ENCODE data around the gene RHPN2.

The RHPN2 gene

DNA sequence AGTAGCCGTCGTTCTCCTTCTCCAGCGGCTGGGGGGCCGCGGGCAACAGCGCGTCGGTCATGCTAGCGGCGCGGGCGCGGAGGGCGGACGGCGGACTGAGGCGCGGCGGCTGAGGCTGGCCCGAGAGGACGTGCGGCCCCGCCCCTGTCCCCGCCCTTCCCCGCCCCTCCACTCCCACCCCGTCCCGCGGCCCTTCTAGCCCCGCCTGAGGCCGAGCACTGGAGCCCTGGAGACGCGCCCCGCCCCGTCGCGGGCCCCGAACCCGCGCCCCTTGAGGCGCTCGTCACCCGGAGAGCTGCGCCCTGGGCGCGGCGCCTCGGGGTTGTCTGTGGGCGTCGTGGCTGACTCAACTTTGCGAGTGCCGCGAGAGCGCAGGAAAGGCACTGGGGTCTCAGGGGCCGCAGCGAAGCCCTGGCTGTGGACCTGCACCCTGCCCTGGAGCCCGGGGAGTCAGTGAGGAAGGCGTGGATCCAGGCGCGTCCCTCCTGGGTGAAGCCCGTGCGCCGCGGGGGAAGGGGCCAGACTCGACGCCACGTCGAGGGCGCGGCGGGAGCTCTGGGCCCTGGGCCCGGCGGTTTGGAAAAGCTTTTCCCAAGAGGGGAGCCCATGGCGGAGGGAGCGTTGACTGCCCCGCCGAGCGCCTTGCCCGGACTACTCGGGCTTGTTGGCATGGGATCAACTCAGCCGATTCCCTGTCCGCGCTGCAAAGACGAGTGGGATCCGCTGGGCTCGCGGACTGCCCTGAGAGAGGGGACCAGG, at the start of gene RHPN2:
Gene RHPN2 (minus strand): TSS at position 97 of the 759 bp plus-strand sequence. CDS start 36 bp downstream, at position 61.
- Histone ChIP-seq H3K27me3 (ENCODE audit: control insufficient read depth in 1 of 2, insufficient read depth in 2 of 2, low read length in 2 of 2) (peaks cover 11 to 23% of the 10 kb centered on the region in 2 donors), H3K4me1 (ENCODE audit: insufficient read depth, low read length) (no peaks in the 10 kb centered on the region), H3K9ac (ENCODE audit: low read length) (no peak within 1 kb of the TSS), H3K4me3 (ENCODE audit: low read depth in 1 of 2, low read length in 2 of 2) (peak within 1 kb of the TSS; percentile 32 to 49), H3K9me3 (ENCODE audit: low read length) (no peaks in the 10 kb centered on the region), H3K27ac (ENCODE audit: low read depth, low read length) (no peak within 1 kb of the TSS), H3K36me3 (ENCODE audit: insufficient read depth, low read length) (no peaks in the 10 kb centered on the region)

DNA sequence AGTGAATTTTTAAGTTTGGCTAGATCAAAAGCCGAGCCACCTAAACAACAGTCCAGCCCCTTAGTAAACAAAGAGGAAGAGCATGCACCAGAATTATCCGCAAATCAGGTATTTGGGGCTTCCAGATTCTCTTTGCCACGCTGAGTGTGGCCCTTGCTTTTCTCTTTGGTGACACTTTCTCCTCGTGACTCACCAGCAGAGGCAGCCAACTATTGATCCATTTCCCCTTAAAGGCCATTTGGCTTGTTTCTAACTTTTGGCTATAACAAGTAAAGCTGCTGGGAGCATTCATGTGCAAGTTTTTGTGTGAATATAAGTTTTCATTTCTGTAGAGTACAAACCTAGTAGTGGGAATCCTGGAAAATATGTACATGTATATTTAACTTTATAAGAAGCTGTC, 49.6 kb upstream of the RHPN2 start:
- Histone ChIP-seq H3K36me3 (ENCODE audit: insufficient read depth, low read length) (peaks cover 74% of the 10 kb centered on the region), H3K4me3 (ENCODE audit: low read depth in 1 of 2, low read length in 2 of 2) (no peak overlapping the region)

DNA sequence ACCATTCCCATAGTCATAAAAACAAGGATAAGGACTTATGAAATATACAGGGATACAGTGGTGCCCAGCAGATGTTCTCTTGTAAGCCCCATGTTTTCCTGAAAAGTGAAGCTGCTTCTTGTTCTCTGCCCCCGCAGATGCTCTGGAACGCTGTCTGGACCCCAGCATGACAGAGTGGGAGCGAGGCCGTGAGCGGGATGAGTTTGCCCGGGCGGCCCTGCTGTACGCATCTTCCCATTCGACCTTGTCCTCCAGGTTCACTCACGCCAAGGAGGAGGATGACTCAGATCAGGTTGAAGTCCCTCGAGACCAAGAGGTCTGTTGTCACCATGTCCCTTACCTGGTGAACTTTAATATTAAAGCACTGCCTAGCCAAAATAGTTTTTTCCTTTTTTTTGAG, 46.9 kb upstream of the RHPN2 start:
- Histone ChIP-seq H3K4me1 (ENCODE audit: insufficient read depth, low read length) (no peaks in the 10 kb centered on the region), H3K27ac (ENCODE audit: low read depth, low read length) (no peak overlapping the region), H3K9me3 (ENCODE audit: low read length) (no peaks in the 10 kb centered on the region), H3K4me3 (ENCODE audit: low read depth in 1 of 2, low read length in 2 of 2) (no peak overlapping the region), H3K9ac (ENCODE audit: low read length) (no peak overlapping the region), H3K36me3 (ENCODE audit: insufficient read depth, low read length) (peaks cover 74% of the 10 kb centered on the region), H3K27me3 (ENCODE audit: control insufficient read depth in 1 of 2, insufficient read depth in 2 of 2, low read length in 2 of 2) (no peaks in the 10 kb centered on the region)

More for the DNA sequence above, 49.6 kb upstream of the RHPN2 start:
- no peak overlapping the region for H3K9ac ChIP-seq (ENCODE audit: low read length)
- no peak overlapping the region for H3K27ac ChIP-seq (ENCODE audit: low read depth, low read length)
- H3K4me1 ChIP-seq (ENCODE audit: insufficient read depth, low read length) = no peaks in the 10 kb centered on the region
- no peaks in the 10 kb centered on the region for H3K27me3 ChIP-seq (ENCODE audit: control insufficient read depth in 1 of 2, insufficient read depth in 2 of 2, low read length in 2 of 2)
- H3K9me3 ChIP-seq (ENCODE audit: low read length) = no peaks in the 10 kb centered on the region

DNA sequence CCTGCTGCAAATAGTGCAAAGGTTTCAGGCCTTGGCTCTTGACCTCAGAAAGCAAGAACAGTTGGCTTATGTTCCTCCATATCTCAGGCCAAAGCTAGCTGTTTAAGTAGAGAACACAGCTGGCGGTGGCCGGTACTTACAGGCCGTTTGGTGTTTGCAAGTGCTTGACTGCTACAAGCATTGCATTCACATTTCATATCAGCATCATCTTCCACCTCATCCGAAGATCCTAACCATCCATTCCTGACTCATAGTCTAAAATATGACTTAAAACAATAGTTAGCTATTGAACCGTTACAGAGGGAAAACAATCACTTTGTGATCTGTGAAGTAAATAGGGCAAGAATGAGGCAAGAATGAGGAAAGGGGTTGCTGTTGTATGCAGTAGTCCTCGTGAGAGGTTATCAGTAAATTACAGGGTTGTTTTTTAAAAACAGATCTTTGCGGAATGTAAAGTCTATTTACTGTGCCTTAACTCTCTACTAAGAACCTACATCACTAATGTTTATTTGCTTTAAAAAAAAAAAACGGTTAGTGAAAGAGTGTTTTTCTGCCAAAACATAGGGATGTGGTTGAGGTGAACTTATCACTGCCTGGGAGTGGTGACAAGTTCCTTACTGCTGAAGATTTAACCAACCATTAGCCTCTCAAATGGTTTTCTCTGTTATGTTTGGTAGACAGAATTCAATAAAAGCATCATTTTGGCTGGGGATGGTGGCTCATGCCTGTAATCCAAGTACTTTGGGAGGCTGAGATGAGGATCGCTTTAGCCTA, 45.6 kb upstream of the RHPN2 start:
- Histone ChIP-seq H3K27me3 (ENCODE audit: control insufficient read depth in 1 of 2, insufficient read depth in 2 of 2, low read length in 2 of 2) (no peaks in the 10 kb centered on the region), H3K4me1 (ENCODE audit: insufficient read depth, low read length) (no peaks in the 10 kb centered on the region), H3K9me3 (ENCODE audit: low read length) (no peaks in the 10 kb centered on the region), H3K27ac (ENCODE audit: low read depth, low read length) (no peak overlapping the region), H3K4me3 (ENCODE audit: low read depth in 1 of 2, low read length in 2 of 2) (no peak overlapping the region), H3K9ac (ENCODE audit: low read length) (no peak overlapping the region), H3K36me3 (ENCODE audit: insufficient read depth, low read length) (peaks cover 71% of the 10 kb centered on the region)

DNA sequence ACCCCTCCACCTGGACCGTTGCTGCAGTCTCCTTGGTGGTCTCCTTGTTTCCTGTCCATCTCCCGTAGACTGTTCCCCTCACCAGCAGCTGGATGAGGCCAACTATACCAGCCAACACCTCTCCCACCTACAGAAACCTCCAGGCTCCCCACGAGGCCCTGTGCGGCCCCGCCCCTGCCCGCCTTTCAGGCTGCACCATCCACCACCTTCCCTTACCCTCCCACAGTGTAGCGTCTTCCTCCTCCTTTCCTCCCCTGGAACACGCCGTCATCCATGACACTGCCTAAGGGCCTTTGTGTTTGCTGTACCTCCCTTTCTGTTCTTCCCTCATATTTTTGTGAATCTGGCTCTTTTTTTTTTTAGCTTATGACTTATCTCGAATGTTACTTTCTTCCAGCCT, 43.5 kb upstream of the RHPN2 start:
- no peak overlapping the region for H3K27ac ChIP-seq (ENCODE audit: low read depth, low read length)
- H3K27me3 ChIP-seq (ENCODE audit: control insufficient read depth in 1 of 2, insufficient read depth in 2 of 2, low read length in 2 of 2) = no peaks in the 10 kb centered on the region
- H3K9me3 ChIP-seq (ENCODE audit: low read length) = no peaks in the 10 kb centered on the region
- H3K9ac ChIP-seq (ENCODE audit: low read length) = no peak overlapping the region
- peaks cover 60% of the 10 kb centered on the region for H3K36me3 ChIP-seq (ENCODE audit: insufficient read depth, low read length)
- H3K4me1 ChIP-seq (ENCODE audit: insufficient read depth, low read length) = no peaks in the 10 kb centered on the region
- H3K4me3 ChIP-seq (ENCODE audit: low read depth in 1 of 2, low read length in 2 of 2) = no peak overlapping the region

DNA sequence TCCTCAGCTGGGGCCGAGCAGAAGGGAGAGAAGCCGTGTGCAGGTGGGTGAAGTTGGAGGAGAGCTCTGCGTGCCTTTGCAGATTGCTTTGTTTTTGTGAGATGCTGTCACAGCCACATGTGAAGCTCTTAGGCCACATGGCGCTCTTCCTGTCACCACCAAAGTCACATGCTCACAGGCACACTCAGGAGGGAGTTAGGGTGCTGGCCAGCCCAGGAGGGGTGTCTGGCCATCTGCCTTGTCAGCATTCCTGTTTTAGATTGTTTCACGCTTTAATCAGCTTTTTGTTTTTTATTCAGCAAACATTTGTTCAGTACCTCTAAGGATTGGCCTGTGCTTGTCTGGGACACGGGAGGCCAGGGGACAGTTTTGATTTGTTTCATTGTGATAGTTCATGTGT, 38.2 kb upstream of the RHPN2 start:
- Histone ChIP-seq H3K4me3 (ENCODE audit: low read depth in 1 of 2, low read length in 2 of 2) (no peak overlapping the region), H3K9ac (ENCODE audit: low read length) (no peak overlapping the region), H3K27me3 (ENCODE audit: control insufficient read depth in 1 of 2, insufficient read depth in 2 of 2, low read length in 2 of 2) (no peaks in the 10 kb centered on the region), H3K4me1 (ENCODE audit: insufficient read depth, low read length) (no peaks in the 10 kb centered on the region), H3K9me3 (ENCODE audit: low read length) (no peaks in the 10 kb centered on the region), H3K36me3 (ENCODE audit: insufficient read depth, low read length) (peaks cover 52% of the 10 kb centered on the region), H3K27ac (ENCODE audit: low read depth, low read length) (no peak overlapping the region)

DNA sequence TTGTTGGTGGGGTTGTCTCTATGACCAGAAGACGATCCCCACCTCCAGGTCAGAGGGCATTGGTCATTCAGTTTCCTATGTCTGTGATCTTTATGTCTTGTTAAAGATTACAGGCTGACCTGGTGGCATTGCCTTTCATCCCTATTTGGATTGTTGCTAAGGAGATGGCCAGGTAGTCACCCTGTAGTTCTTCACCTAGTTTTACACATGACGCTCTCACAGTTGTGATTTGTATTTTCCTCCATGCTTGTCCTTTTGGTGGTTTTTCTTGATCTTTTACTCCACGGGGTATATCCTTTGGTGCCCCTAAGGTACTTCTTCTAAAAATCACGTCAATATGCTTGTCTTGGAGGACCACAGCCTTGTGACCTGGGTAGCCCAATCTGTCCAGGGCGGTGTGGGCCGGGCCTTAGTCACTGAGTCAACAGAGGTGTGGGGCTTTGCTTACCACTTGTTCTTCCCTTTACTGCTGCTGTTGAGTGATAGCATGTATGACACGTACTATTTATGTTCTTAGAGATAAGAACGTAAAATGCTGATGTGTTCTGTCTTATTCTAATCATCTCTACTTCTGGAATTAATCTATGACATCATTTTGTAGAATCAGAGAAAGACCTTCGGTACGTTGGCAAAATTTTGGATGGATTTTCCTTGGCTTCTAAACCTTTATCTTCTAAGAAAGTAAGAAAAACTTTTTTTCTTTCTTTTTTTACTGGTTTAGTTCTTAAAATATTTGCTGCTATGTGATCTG, 36.4 kb upstream of the RHPN2 start:
- Histone ChIP-seq H3K4me3 (ENCODE audit: low read depth in 1 of 2, low read length in 2 of 2) (no peak overlapping the region), H3K36me3 (ENCODE audit: insufficient read depth, low read length) (peaks cover 49% of the 10 kb centered on the region), H3K9ac (ENCODE audit: low read length) (no peak overlapping the region), H3K27me3 (ENCODE audit: control insufficient read depth in 1 of 2, insufficient read depth in 2 of 2, low read length in 2 of 2) (no peaks in the 10 kb centered on the region), H3K4me1 (ENCODE audit: insufficient read depth, low read length) (no peaks in the 10 kb centered on the region), H3K27ac (ENCODE audit: low read depth, low read length) (no peak overlapping the region), H3K9me3 (ENCODE audit: low read length) (no peaks in the 10 kb centered on the region)

DNA sequence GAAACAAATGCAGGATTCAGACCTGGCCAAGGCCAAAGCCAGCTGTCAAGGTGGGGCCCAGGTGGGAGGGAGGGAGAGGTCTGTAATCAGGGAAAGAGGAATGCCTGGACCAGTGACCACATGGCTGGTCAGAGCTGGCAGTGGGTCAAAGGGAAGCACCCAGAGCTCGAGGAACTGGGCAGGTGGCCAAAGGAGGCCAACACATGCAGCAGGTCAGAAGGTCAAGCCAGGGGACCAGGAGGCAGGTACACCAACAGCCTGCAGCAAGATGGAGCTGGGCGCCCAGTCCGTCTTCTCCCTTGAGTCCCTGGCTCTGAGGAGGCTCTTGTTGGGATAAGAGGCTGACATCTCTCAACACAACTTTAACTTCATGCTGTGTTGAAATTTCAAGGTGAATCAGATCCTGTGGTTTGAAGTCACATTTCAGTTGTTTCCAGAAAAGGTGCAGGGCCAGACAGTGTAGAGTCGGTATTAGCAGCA, 33.4 kb upstream of the RHPN2 start:
- no peaks in the 10 kb centered on the region for H3K9me3 ChIP-seq (ENCODE audit: low read length)
- no peak overlapping the region for H3K27ac ChIP-seq (ENCODE audit: low read depth, low read length)
- H3K4me3 ChIP-seq (ENCODE audit: low read depth in 1 of 2, low read length in 2 of 2) = no peak overlapping the region
- H3K36me3 ChIP-seq (ENCODE audit: insufficient read depth, low read length) = peaks cover 67% of the 10 kb centered on the region
- H3K4me1 ChIP-seq (ENCODE audit: insufficient read depth, low read length) = no peaks in the 10 kb centered on the region
- no peak overlapping the region for H3K9ac ChIP-seq (ENCODE audit: low read length)
- no peaks in the 10 kb centered on the region for H3K27me3 ChIP-seq (ENCODE audit: control insufficient read depth in 1 of 2, insufficient read depth in 2 of 2, low read length in 2 of 2)

DNA sequence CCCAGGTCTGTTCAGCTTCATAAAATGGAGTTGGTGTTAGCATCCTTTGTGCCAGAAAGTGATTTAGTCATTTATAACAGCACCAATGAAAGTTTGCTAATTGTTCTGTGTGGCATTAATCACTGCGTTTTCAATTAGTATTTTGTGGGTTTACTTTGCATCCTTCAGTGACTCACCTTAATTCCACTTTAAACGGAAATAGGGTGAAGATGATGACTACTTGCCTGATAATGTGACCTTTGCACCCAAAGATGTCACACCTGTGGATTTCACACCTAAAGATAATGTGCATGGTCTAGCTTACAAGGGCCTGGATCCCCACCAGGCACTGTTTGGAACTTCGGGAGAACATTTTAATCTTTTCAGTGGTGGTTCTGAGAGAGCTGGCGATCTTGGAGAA, 31.3 kb upstream of the RHPN2 start:
- H3K4me3 ChIP-seq (ENCODE audit: low read depth in 1 of 2, low read length in 2 of 2) = no peak overlapping the region
- no peak overlapping the region for H3K9ac ChIP-seq (ENCODE audit: low read length)
- H3K36me3 ChIP-seq (ENCODE audit: insufficient read depth, low read length) = peaks cover 69% of the 10 kb centered on the region
- no peak overlapping the region for H3K27ac ChIP-seq (ENCODE audit: low read depth, low read length)
- H3K9me3 ChIP-seq (ENCODE audit: low read length) = no peaks in the 10 kb centered on the region
- H3K4me1 ChIP-seq (ENCODE audit: insufficient read depth, low read length) = no peaks in the 10 kb centered on the region
- H3K27me3 ChIP-seq (ENCODE audit: control insufficient read depth in 1 of 2, insufficient read depth in 2 of 2, low read length in 2 of 2) = no peaks in the 10 kb centered on the region

DNA sequence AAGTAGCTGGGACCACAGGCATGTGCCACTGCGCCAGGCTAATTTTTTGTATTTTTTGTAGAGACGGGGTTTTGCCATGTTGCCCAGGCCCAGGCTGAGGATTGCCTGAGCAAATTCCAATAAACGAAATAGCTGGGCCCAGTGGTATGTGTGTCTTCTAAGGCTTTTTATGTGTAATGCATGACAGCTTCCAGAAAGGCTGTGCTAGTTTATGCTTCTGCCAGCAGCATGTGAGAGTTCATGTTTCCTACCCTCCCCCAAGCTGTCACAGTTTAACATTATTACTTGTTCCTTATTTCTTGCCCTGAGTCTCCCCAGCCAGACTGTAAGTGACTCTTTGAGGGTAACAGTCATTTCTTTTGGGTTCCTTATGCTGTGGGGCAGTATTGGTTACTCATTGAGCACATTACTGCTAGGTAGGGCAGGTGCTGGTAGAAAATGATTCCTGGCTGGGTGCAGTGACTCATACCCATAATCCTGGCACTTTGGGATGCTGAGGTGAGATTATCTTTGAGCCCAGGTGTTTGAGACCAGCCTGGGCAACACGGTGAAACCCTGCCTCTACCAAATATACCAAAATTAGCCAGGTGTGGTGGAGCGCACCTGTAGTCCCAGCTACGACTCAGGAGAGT, 29.9 kb upstream of the RHPN2 start:
- no peaks in the 10 kb centered on the region for H3K4me1 ChIP-seq (ENCODE audit: insufficient read depth, low read length)
- H3K9me3 ChIP-seq (ENCODE audit: low read length) = no peaks in the 10 kb centered on the region
- H3K27me3 ChIP-seq (ENCODE audit: control insufficient read depth in 1 of 2, insufficient read depth in 2 of 2, low read length in 2 of 2) = no peaks in the 10 kb centered on the region
- H3K4me3 ChIP-seq (ENCODE audit: low read depth in 1 of 2, low read length in 2 of 2) = no peak overlapping the region
- peaks cover 72% of the 10 kb centered on the region for H3K36me3 ChIP-seq (ENCODE audit: insufficient read depth, low read length)
- H3K27ac ChIP-seq (ENCODE audit: low read depth, low read length) = no peak overlapping the region
- no peak overlapping the region for H3K9ac ChIP-seq (ENCODE audit: low read length)
